Measurements from ENCODE around the gene VAMP2. TPM values are rescaled to one million over a fixed set of nuclear protein-coding genes. Genes with fewer than 3 reads are reported as not detected.

The VAMP2 gene
- total and polyA plus RNA-seq, 2 of the 4 experiments (the other 2 are of a cell fraction): 2.3 to 33.3 TPM

DNA sequence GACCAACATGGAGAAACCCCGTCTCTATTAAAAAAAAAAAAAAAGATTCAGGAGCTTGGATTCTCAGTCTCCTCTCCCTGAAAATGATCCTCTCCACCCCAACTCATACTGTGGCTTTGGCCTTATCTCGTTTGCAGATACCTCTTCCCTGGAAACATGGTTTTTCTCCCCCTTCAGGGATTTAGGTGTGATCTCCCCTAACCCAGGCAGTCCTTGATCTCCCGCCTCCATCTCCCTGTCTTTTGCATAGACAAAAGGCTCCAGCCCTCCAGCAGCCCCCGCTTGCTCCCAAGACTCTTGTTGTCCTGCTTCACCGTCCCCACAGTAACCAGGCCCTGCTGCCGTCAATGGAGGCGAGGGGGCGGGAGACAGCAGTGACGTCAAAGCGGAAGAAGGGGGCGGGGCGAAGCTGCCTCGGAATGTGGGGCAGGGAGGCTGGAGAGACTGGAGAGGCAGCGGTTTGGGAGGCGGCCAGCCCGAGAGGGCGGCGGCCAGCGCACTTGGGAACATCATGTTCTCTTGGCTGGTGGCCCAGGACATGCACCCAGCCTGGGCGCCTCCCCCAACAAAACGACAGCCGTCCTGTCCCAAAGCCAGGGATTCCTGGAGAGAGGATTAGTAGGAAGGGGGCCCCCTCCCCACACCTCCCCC, 8.7 kb downstream of the VAMP2 start (continued):
- TF ChIP-seq, protein P1, sequence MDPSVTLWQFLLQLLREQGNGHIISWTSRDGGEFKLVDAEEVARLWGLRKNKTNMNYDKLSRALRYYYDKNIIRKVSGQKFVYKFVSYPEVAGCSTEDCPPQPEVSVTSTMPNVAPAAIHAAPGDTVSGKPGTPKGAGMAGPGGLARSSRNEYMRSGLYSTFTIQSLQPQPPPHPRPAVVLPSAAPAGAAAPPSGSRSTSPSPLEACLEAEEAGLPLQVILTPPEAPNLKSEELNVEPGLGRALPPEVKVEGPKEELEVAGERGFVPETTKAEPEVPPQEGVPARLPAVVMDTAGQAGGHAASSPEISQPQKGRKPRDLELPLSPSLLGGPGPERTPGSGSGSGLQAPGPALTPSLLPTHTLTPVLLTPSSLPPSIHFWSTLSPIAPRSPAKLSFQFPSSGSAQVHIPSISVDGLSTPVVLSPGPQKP (IDR thresholded peaks at IDR 0.05; ENCODE audit: borderline replicate concordance, low read depth, low read length): no peak
- TF ChIP-seq MXI1 (IDR thresholded peaks at IDR 0.05; ENCODE audit: borderline replicate concordance, low read depth, low read length): peak; percentile 82

DNA sequence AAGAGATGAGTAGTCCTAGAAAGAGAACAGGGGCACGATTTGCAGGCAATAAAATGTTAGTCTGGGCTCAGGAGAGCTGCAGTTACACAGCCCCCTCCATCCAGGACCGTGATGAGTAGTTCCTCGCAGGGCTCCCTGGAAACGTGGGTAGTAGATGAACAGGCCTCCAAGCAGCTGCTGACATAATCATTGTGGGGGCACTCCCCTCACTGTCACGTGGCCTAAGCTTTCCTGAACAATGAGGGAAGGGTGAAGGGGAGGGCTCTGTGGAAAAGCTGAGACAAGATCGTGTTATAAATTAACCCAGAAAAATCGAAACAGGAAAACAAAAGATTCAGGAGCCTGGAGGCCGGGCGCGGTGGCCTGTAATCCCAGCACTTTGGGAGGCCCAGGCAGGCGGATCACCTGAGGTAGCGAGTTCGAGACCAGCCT, 9.2 kb downstream of the VAMP2 start:
- BruUV-seq (replicated peaks): no TSS peak
- no peak overlapping the region for H3K4me3 ChIP-seq (ENCODE audit: insufficient read depth, low read depth, low read length)
- H2BK5ac ChIP-seq (ENCODE audit: low read depth, low read length, poor library complexity, severe bottlenecking): peak overlapping the region; percentile 73
- DNase-seq: peak; percentile 97
- H4K91ac ChIP-seq (ENCODE audit: insufficient read depth, low read depth, low read length): peak overlapping the region; percentile 9; the same call in 1 of the 2 replicates
- peak overlapping the region; percentile 90; the same call in 1 of the 2 replicates for H2AK5ac ChIP-seq (ENCODE audit: low read depth, low read length)
- dilution Hi-C loops (cut with HindIII; ENCODE audit: low sequenced_read_pairs, unreplicated experiment): no loop called here
- ATAC-seq (ENCODE audit: low read depth): peak; percentile 1
- in situ Hi-C loops (cut with MboI; ENCODE audit: low sequenced_read_pairs): loop anchor here (25.0 kb wide), 1 partner anchor 916 kb away; the partner anchor contains the start of genes DVL2, GABARAP and PHF23
- peak overlapping the region; percentile 7 for H2AFZ ChIP-seq (replicated peaks; ENCODE audit: low read length, poor library complexity)
- H2BK15ac ChIP-seq (ENCODE audit: low read depth, low read length): no peak overlapping the region
- H2BK120ac ChIP-seq (ENCODE audit: low read depth, low read length): no peak overlapping the region
- no peak overlapping the region for H3K9ac ChIP-seq (ENCODE audit: low read depth, low read length)
- no peak overlapping the region for H2BK20ac ChIP-seq (ENCODE audit: low read depth, low read length)
- no peak overlapping the region for H2AK9ac ChIP-seq (replicated peaks; ENCODE audit: low read depth, low read length, poor library complexity)
- H3K4me1 ChIP-seq (ENCODE audit: control insufficient read depth, insufficient read depth, low read length): peaks cover 23% of the 10 kb centered on the region
- no peaks in the 10 kb centered on the region for H3K27me3 ChIP-seq (ENCODE audit: control insufficient read depth, insufficient read depth, low read length)
- ChIA-PET CTCF (no interaction called here), POLR2A (ENCODE audit: unreplicated experiment) (interaction anchor here (1.2 kb wide), 1 partner anchor 20 kb away, joined by 4 read pairs; no protein-coding TSS in a partner anchor)
- peak overlapping the region; percentile 81 for H3K27ac ChIP-seq (ENCODE audit: insufficient read depth, low read length)
- H3K23ac ChIP-seq (ENCODE audit: low read depth, low read length): no peak overlapping the region; the same call in 1 of the 2 replicates
- peaks cover 11% of the 10 kb centered on the region for H4K20me1 ChIP-seq (ENCODE audit: insufficient read depth, low read length)
- 39% methylated on average over 5 of the region's 13 CpGs; no CpG with 5 or more reads in 1 of the 2 experiments for WGBS, 2 experiments (ENCODE audit: extremely low coverage in 2 of 2, insufficient read length in 1 of 2)
- no peak overlapping the region for H3K18ac ChIP-seq (ENCODE audit: low read depth, low read length)
- peak overlapping the region in 1 of 2 experiments; percentile 88; a peak in 1 of 4 replicates for H4K8ac ChIP-seq (ENCODE audit: low read depth in 2 of 2, low read length in 2 of 2)
- H4K5ac ChIP-seq (ENCODE audit: low read depth, low read length): no peak overlapping the region
- H3K4ac ChIP-seq (ENCODE audit: low read depth, low read length): peak overlapping the region; percentile 35
- no peak overlapping the region for H3K56ac ChIP-seq (ENCODE audit: extremely low read depth, insufficient read depth, low read length)
- intact Hi-C loops (cut with micrococcal nuclease): no loop called here
- H3K9me1 ChIP-seq (ENCODE audit: insufficient read depth, low read length): peaks cover 22% of the 10 kb centered on the region
- H3K14ac ChIP-seq (replicated peaks; ENCODE audit: low read depth, low read length): no peak overlapping the region
- peaks cover 14% of the 10 kb centered on the region for H3K36me3 ChIP-seq (ENCODE audit: control insufficient read depth, insufficient read depth, low read length)
- H3K9me3 ChIP-seq (ENCODE audit: control insufficient read depth, insufficient read depth, low read length): no peaks in the 10 kb centered on the region
- peaks cover 3 to 40% of the 10 kb centered on the region in 2 experiments; a peak in 2 of 4 replicates for H3K79me1 ChIP-seq (ENCODE audit: low read depth in 1 of 2, low read length in 2 of 2)
- no peak overlapping the region for H3K4me2 ChIP-seq (ENCODE audit: low read depth, low read length)
- TF ChIP-seq RFX5 (IDR thresholded peaks at IDR 0.05; ENCODE audit: low read depth, low read length) (no peak), RAD21 (IDR thresholded peaks at IDR 0.05; ENCODE audit: low read length) (no peak), FOS (IDR thresholded peaks at IDR 0.05; ENCODE audit: low read depth, low read length) (peak; percentile 42; the same call in 1 of the 2 replicates), CEBPB (IDR thresholded peaks at IDR 0.05; ENCODE audit: low read depth, low read length) (0 out of 2 replicates have a peak, but pooled peaks have one; percentile 11), BHLHE40 (IDR thresholded peaks at IDR 0.05; ENCODE audit: low read depth, low read length) (peak; percentile 87), MAFK (IDR thresholded peaks at IDR 0.05; ENCODE audit: low read depth, low read length) (peak; percentile 18; the same call in 1 of the 2 replicates), CHD1 (IDR thresholded peaks at IDR 0.05; ENCODE audit: low read depth, low read length) (no peak), POLR2A (IDR thresholded peaks at IDR 0.05; ENCODE audit: low read depth, low read length) (peak; percentile 8; the same call in 1 of the 2 replicates)
- TF ChIP-seq, protein P2, sequence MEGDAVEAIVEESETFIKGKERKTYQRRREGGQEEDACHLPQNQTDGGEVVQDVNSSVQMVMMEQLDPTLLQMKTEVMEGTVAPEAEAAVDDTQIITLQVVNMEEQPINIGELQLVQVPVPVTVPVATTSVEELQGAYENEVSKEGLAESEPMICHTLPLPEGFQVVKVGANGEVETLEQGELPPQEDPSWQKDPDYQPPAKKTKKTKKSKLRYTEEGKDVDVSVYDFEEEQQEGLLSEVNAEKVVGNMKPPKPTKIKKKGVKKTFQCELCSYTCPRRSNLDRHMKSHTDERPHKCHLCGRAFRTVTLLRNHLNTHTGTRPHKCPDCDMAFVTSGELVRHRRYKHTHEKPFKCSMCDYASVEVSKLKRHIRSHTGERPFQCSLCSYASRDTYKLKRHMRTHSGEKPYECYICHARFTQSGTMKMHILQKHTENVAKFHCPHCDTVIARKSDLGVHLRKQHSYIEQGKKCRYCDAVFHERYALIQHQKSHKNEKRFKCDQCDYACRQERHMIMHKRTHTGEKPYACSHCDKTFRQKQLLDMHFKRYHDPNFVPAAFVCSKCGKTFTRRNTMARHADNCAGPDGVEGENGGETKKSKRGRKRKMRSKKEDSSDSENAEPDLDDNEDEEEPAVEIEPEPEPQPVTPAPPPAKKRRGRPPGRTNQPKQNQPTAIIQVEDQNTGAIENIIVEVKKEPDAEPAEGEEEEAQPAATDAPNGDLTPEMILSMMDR (conservative IDR thresholded peaks at IDR 0.05; ENCODE audit: low read depth, low read length): no peak
- TF ChIP-seq, protein P1 (IDR thresholded peaks at IDR 0.05; ENCODE audit: borderline replicate concordance, low read depth, low read length): no peak
